ENCODE measurements around the gene MYLK. TPM values are rescaled to one million over a fixed set of nuclear protein-coding genes. Genes with fewer than 3 reads are reported as not detected.
"Not testable (repeated sequence)": the region's sequence is repeated elsewhere in the genome, so short reads cannot be mapped to it uniquely, and the experiment has no call there.

Gene MYLK
- total RNA-seq, 1 donor from 2014 or later: 20.1 TPM

- Mint-ChIP-seq H3K4me1 (no peaks in the 10 kb centered on the region), H3K27me3 (ENCODE audit: low read depth) (no peaks in the 10 kb centered on the region), H3K36me3 (ENCODE audit: low read depth) (peaks cover 3% of the 10 kb centered on the region), H3K9me3 (peaks cover 2% of the 10 kb centered on the region), H3K4me3 (no peak overlapping the region), H3K27ac (ENCODE audit: unreplicated experiment) (no peak overlapping the region)
- TF ChIP-seq, protein P1, sequence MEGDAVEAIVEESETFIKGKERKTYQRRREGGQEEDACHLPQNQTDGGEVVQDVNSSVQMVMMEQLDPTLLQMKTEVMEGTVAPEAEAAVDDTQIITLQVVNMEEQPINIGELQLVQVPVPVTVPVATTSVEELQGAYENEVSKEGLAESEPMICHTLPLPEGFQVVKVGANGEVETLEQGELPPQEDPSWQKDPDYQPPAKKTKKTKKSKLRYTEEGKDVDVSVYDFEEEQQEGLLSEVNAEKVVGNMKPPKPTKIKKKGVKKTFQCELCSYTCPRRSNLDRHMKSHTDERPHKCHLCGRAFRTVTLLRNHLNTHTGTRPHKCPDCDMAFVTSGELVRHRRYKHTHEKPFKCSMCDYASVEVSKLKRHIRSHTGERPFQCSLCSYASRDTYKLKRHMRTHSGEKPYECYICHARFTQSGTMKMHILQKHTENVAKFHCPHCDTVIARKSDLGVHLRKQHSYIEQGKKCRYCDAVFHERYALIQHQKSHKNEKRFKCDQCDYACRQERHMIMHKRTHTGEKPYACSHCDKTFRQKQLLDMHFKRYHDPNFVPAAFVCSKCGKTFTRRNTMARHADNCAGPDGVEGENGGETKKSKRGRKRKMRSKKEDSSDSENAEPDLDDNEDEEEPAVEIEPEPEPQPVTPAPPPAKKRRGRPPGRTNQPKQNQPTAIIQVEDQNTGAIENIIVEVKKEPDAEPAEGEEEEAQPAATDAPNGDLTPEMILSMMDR (conservative IDR thresholded peaks at IDR 0.05): no peak
- DNase-seq (ENCODE audit: low read depth, low spot score): no peak
Measured at GRCh38 chr3:123907720-123908119, 23.6 kb upstream of the MYLK start.

DNA sequence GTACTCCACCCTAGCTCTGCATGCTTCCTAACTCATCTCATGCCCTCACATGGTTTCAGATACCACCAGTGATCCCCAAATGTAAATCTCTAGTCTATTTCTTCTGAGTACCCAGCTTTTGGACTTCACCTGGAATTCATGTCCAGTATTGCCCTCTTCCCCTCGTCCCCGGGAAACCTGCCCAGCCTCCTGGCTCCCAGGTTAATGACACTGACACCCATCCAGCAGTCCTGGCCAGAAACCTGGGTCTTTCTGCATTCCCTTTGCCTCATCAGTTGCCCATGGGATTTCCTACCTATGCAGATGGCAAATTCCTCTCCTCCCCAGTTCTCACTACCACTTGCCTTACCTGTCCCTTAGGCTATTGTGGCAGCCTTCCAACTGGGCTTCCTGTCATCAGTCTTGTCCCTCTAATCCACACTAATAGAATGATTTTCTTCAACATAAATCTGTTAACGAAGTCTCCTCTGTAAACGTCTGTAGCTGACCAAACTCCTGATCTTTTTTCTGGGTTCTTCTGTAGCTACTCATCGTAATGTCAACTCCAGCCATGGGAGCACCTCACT, 15.3 kb upstream of the MYLK start:
- no peak overlapping the region for H3K4me3 Mint-ChIP-seq
- H3K9me3 Mint-ChIP-seq: no peaks in the 10 kb centered on the region
- no peaks in the 10 kb centered on the region for H3K4me1 Mint-ChIP-seq
- no peaks in the 10 kb centered on the region for H3K36me3 Mint-ChIP-seq (ENCODE audit: low read depth)
- no peaks in the 10 kb centered on the region for H3K27me3 Mint-ChIP-seq (ENCODE audit: low read depth)
- TF ChIP-seq, protein P1 (conservative IDR thresholded peaks at IDR 0.05): no peak
- no peak overlapping the region for H3K27ac Mint-ChIP-seq (ENCODE audit: unreplicated experiment)
- no peak for DNase-seq (ENCODE audit: low read depth, low spot score)

- H3K4me3 Mint-ChIP-seq: no peak overlapping the region
- DNase-seq (ENCODE audit: low read depth, low spot score): no peak
- TF ChIP-seq, protein P1 (conservative IDR thresholded peaks at IDR 0.05): no peak
- peaks cover 23% of the 10 kb centered on the region for H3K9me3 Mint-ChIP-seq
- H3K36me3 Mint-ChIP-seq (ENCODE audit: low read depth): peaks cover 13% of the 10 kb centered on the region
- H3K27ac Mint-ChIP-seq (ENCODE audit: unreplicated experiment): no peak overlapping the region
- no peaks in the 10 kb centered on the region for H3K4me1 Mint-ChIP-seq
- H3K27me3 Mint-ChIP-seq (ENCODE audit: low read depth): no peaks in the 10 kb centered on the region
Measured at GRCh38 chr3:123893012-123893411, 8.9 kb upstream of the MYLK start.

GRCh38 chr3:123892195-123892594, 8.1 kb upstream of the MYLK start:
- DNase-seq (ENCODE audit: low read depth, low spot score): no peak
- Mint-ChIP-seq H3K4me1 (no peaks in the 10 kb centered on the region), H3K4me3 (no peak overlapping the region), H3K27ac (ENCODE audit: unreplicated experiment) (no peak overlapping the region), H3K27me3 (ENCODE audit: low read depth) (peaks cover 2% of the 10 kb centered on the region), H3K36me3 (ENCODE audit: low read depth) (peaks cover 13% of the 10 kb centered on the region), H3K9me3 (peaks cover 24% of the 10 kb centered on the region)
- TF ChIP-seq, protein P1 (conservative IDR thresholded peaks at IDR 0.05): no peak

GRCh38 chr3:123890991-123891390, 6.9 kb upstream of the MYLK start:
- not testable (repeated sequence) for H3K27ac Mint-ChIP-seq (ENCODE audit: unreplicated experiment); H3K4me1 Mint-ChIP-seq; DNase-seq (ENCODE audit: low read depth, low spot score); H3K4me3 Mint-ChIP-seq; H3K27me3 Mint-ChIP-seq (ENCODE audit: low read depth)
- H3K9me3 Mint-ChIP-seq: peaks cover 25% of the 10 kb centered on the region
- peaks cover 13% of the 10 kb centered on the region for H3K36me3 Mint-ChIP-seq (ENCODE audit: low read depth)

GRCh38 chr3:123890162-123890561, 6.0 kb upstream of the MYLK start:
- H3K9me3 Mint-ChIP-seq: peaks cover 25% of the 10 kb centered on the region
- peaks cover 13% of the 10 kb centered on the region for H3K36me3 Mint-ChIP-seq (ENCODE audit: low read depth)
- H3K27ac Mint-ChIP-seq (ENCODE audit: unreplicated experiment): not testable (repeated sequence)

More at GRCh38 chr3:123890162-123890561, 6.0 kb upstream of the MYLK start:
- H3K4me3 Mint-ChIP-seq; H3K4me1 Mint-ChIP-seq; DNase-seq (ENCODE audit: low read depth, low spot score): not testable (repeated sequence)
- peaks cover 15% of the 10 kb centered on the region for H3K27me3 Mint-ChIP-seq (ENCODE audit: low read depth)

Data from neural crest cell (in vitro differentiated cells).